ENCODE results near the gene ATF7IP2. TPM values are rescaled to one million over a fixed set of nuclear protein-coding genes. Genes with fewer than 3 reads are reported as not detected.

The ATF7IP2 gene
- total and polyA plus RNA-seq, 2 donors (not counting 1 experiment from before 2014, with no cell fraction given), result 0.89 to 1.2 TPM

DNA sequence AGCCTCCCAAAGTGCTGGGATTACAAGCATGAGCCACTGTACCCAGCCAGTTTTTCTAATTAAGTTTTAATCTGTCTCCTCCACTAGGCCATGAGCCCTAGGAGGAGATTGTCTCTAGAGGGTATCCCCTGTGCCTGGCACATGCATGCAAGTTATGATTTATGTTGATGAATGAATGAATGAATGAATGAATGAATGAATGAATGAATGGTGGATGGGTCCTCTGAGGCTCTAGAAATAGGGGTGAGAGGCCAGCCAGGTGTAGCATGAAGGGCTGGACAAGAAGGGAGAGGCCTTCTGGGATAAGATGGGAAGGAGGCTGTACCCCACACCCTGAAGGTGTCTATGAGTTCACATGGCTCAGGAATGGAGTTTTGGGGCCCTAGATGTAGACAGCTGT is 145.7 kb downstream of the ATF7IP2 start:
- H3K4me1 ChIP-seq (ENCODE audit: control insufficient read depth, extremely low read depth, insufficient read depth, low read length), result no peaks in the 10 kb centered on the region
- no peak for DNase-seq (ENCODE audit: low read depth in 2 of 2)
- H3K79me2 ChIP-seq (ENCODE audit: control insufficient read depth, insufficient read depth, low read length), result no peaks in the 10 kb centered on the region
- no peak overlapping the region for H3K9ac ChIP-seq (ENCODE audit: insufficient read depth, low read length)
- no peak overlapping the region for H3K4me3 ChIP-seq (replicated peaks in 1 of 4; ENCODE audit: control extremely low read depth in 1 of 4, insufficient read depth in 1 of 4, low read depth in 3 of 4, low read length in 4 of 4)
- H2AFZ ChIP-seq (ENCODE audit: low read length), result no peak overlapping the region
- no peaks in the 10 kb centered on the region for H3K36me3 ChIP-seq (ENCODE audit: control insufficient read depth, insufficient read depth, low read length)
- no peak overlapping the region for H3K4me2 ChIP-seq (ENCODE audit: extremely low read depth, insufficient read depth, low read length)
- TF ChIP-seq EZH2 (IDR thresholded peaks at IDR 0.05; ENCODE audit: low read length, missing control alignments) (no peak), CTCF (conservative IDR thresholded peaks at IDR 0.05 in 1 of 2, IDR thresholded peaks at IDR 0.05 in 1 of 2; ENCODE audit: low read depth in 1 of 2, low read length in 2 of 2) (no peak)
- H3K27ac ChIP-seq (ENCODE audit: insufficient read depth, low read length), result no peak overlapping the region
- H3K9me3 ChIP-seq (ENCODE audit: control insufficient read depth, insufficient read depth, low read depth, low read length), result no peaks in the 10 kb centered on the region
- H3K27me3 ChIP-seq (ENCODE audit: control insufficient read depth, insufficient read depth, low read length), result no peaks in the 10 kb centered on the region
- H4K20me1 ChIP-seq (ENCODE audit: control insufficient read depth, extremely low read depth, insufficient read depth, low read length), result no peaks in the 10 kb centered on the region

Other genes with a start within 250 kb of the ATF7IP2 start
- under 0.01 and 0.33 TPM in 2 replicates for gene GRIN2A, start 203.6 kb upstream of the ATF7IP2 start, total RNA-seq
- gene GRIN2A, start 203.6 kb upstream of the ATF7IP2 start, polyA plus RNA-seq, result 0.15 and 0.19 TPM in 2 replicates
- 17.2 and 22.5 TPM in 2 replicates for gene EMP2, start 194.5 kb downstream of the ATF7IP2 start, total RNA-seq
- gene EMP2, start 194.5 kb downstream of the ATF7IP2 start, polyA plus RNA-seq, result 36.2 and 36.8 TPM in 2 replicates